ENCODE results near the gene CTBP1.

The CTBP1 gene

GRCh38 chr4:1249731-1250526 is 999 bp upstream of the CTBP1 start:
- peak; percentile 28 for DNase-seq (ENCODE audit: low read depth)

- DNase-seq (ENCODE audit: low read depth), result peak; percentile 75
Observed at GRCh38 chr4:1249148-1249730, 309 bp upstream of the CTBP1 start.

GRCh38 chr4:1247864-1248244 is 1.1 kb downstream of the CTBP1 start:
- no peak for DNase-seq (ENCODE audit: low read depth)

DNA sequence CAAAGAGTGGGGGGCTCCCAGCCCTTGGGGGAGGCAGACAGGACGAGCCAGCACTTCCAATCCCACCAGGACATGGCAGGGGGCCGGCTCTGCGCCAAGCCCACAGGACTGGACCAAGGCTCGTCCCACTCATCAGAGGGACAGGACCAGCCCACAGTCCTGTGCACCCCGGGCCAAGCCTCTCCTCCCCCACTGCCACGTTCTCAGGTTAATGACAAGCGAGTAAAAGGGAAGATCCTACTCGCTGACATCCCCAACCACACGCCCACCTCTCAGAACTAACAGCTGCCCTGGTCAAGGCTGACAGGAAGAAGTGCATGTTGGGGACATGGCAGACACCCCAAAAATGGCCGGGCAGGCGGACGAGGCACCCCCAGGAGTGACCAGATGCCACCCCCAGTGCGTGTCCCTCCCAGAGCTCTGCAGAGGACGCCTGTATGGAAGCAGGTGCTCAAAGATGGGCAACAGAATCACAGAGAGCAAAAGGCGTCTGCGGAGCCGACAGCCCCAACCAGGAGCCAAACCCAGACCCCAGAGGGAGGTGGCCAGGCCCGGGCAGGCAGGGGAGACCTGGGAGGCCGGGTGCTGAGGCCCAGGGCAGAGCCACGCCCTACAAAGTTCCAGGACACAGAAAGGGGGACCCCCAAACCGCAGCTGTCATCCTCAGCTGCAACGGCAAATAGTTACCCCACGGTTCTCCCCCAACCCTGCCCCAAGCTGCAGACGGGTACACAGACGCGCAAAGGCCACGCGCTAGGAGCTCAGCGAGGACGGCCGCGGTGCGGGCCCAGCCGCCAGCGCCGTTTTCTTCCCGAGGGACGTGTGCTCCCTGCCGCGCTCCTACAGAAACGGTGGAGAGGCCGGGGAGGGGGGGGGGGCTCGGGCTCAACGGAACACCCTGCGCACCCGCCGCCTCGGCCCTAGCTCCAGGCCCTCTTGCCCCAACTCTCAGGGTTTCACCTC is 1.7 kb downstream of the CTBP1 start:
- DNase-seq (ENCODE audit: low read depth), result no peak

DNA sequence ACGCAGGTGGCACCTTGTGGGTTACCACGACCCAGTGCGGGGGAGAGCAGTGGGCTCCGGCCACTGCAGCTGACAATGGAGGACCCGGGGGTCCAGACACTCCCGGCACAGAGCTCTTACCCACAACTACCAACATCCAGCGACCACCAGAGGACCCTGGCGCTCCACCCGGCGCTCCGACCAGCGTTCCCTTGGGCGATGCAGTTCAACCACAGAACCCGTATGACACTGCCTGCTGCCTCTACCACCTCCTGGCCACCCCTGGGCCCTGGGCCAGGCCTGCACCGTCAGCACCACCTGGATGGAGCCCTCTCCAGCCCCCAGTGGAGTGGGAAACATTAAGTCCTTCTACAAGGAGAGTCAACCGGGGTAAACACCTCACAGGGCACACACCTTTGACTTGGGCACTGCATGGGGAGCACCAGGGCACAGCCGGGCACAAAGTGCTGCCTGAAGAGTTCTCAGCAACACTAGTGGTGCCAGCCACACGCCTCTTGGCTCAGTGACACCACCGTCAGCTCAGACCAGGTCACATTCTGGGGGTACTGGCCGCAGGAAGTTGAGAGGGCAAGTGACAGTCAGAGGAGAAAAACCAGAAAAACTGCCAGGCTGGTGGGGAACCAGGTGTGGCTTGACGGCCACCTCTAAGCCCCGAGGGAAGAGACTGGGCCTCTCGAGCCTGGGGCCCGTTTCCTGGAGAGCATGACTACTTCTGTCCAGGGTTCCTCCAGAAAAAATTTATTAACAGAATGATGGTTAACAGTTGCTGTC is 2.6 kb downstream of the CTBP1 start:
- DNase-seq (ENCODE audit: low read depth), result no peak

DNA sequence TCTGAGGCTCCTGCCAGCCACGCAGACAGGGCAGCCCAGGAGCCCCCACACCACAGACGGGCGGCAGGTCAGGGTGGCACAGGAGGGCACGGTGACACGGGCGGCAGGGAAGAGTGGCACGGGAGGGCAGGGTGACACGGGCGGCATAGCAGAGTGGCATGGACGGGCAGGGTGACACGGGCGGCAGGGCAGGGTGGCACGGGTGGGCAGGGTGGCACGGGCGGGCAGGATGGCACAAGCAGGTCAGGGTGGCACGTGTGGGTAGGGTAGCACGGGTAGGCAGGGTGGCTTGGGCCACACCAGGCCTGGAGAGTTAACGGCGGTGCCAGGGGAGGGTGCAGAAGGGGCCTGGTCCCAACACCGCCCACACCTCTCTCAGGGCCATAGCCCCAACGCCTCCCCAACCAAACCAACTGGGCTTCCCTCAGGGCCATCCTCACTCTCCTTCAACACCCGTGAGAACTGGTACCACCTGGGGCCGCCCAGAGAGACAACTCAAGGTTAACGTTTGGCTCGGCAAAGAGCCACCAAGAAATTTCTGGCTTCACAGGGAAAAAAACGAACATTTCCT is 3.4 kb downstream of the CTBP1 start:
- no peak for DNase-seq (ENCODE audit: low read depth)

DNA sequence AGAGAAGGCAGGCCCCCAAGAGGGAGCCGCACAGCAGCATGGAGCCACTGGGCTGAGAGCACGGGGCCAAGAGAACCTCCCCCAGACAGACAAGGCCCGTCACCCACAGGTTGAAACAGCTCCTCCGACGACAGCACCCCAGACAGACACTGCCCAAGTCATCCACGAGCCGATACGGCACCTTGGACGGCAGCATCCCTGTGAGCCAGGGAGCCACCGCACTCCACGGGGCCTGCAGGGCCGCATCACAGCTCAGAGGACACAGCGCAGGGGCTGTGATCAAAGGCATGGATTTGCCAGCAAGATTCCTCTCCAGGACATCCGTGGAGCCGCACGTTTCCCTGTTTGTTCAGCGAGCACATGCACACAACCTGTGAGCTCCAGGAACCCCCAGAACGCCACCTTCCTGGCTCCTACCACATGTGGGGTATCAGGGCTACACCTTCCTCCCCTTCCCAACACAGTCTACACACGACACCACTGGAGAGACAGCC is 3.9 kb downstream of the CTBP1 start:
- no peak for DNase-seq (ENCODE audit: low read depth)

DNA sequence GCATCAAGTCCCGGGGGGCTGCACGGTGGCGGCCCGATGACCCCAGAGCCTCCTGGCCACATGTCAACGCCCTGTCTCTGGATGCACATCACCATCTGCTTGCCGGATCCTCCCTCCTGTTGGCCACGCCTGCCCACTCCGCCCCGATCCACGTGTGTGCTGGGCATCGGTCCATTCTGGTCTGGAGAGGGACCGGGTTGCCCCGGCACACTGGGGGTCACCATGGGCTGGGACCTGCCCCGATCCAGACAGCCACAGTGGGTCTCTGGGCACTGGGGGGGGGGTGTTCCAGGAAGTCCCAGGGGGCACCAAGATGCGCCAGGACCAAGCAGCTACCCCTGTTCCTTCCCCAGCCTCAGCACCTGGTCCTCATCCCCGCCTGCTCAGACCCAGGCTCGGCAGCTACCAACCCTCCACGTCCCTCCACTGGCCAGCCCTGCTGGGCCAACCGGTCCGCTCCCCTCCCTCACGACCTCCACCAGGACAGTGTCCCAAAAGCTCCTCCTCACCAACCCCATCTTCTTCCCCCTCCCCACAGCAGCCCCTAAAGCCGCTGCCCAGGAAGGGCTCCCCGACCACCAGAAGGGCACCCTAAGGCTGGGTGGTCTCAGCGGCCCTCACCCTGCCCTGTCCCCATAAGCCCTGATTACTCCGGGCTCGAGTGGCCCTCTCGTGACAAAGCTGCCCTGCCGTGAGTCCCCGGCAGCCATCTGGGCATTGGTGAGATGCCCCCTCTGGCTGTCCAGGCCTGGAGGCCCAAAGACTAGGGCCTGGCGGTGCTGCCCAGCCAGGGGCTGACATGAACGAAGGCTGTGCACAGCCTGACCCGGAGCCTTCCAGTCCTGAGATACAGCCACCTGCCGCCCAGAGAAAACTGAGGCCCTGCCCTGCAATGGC is 4.6 kb downstream of the CTBP1 start:
- DNase-seq (ENCODE audit: low read depth), result no peak

DNA sequence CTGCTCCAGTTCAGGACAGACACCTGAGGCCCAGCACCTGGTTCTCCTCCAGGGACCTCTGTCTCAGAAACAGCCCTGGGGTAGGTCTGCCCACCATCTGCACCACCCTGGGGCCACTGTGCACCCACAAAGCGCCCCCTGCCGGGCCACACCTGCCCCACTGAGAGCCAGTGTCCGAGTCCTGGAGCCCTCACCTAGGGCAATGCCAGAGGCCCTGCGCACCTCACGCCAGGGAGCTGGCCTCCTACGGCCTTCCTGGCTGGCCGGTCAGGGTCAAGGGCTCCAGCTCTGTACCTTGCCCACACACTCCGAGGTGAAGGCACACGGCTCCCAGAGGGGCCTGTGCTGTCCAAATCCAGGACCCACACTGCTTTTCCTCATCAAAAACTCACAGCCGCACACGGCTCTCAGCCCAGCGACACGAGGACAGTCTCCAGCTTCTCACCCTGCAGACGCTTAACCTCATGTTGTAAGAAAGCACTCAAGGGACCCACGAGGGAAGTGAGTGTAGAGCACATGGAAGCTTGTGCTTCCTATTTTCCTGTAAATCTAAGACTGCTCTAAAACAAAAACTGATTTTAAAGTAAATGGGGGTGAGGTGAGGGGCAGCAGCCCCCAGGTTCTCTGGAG is 5.4 kb downstream of the CTBP1 start:
- no peak for DNase-seq (ENCODE audit: low read depth)

GRCh38 chr4:1242506-1243450 is 6.2 kb downstream of the CTBP1 start:
- DNase-seq (ENCODE audit: low read depth), result no peak

GRCh38 chr4:1241936-1242505 is 6.9 kb downstream of the CTBP1 start:
- no peak for DNase-seq (ENCODE audit: low read depth)

- no peak for DNase-seq (ENCODE audit: low read depth)
Observed at GRCh38 chr4:1241466-1241935, 7.4 kb downstream of the CTBP1 start.

DNA sequence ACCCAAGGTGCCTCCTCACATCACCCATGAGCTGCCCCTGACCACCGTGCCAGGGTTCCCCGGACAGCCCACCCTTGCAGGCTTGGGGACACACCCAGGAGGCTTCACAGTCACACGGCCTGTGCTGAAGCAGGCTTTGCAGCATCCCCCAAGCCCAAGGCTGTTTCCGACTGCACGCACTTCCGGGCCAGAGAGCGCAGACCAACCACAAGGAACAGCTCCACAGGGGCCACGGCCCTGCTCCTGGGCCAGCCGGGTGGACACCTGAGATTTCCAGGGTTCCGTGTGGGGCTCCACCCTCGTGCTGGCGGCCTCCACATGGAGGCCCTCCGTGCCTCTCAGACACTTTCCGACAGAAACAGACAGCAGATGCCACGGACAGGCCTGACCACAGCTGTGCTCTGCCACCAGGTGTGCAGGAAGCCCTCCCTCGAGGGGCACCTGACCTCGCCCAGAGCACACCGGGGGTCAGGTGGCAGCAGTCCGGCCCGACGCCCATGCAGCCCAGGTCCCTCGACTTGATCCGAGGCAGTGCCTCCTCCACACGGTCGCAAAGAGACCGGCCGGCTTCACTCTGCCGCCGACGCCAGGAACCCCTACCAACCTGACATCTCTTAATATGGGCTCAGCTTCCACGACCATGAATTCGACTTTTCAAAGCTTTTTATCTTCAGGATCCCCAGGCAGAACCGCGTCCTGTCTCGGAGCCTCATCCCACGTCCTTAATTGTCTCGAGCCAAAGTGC is 8.0 kb downstream of the CTBP1 start:
- no peak for DNase-seq (ENCODE audit: low read depth)

- no peak for DNase-seq (ENCODE audit: low read depth)
Observed at GRCh38 chr4:1239950-1240307, 9.0 kb downstream of the CTBP1 start.

DNA sequence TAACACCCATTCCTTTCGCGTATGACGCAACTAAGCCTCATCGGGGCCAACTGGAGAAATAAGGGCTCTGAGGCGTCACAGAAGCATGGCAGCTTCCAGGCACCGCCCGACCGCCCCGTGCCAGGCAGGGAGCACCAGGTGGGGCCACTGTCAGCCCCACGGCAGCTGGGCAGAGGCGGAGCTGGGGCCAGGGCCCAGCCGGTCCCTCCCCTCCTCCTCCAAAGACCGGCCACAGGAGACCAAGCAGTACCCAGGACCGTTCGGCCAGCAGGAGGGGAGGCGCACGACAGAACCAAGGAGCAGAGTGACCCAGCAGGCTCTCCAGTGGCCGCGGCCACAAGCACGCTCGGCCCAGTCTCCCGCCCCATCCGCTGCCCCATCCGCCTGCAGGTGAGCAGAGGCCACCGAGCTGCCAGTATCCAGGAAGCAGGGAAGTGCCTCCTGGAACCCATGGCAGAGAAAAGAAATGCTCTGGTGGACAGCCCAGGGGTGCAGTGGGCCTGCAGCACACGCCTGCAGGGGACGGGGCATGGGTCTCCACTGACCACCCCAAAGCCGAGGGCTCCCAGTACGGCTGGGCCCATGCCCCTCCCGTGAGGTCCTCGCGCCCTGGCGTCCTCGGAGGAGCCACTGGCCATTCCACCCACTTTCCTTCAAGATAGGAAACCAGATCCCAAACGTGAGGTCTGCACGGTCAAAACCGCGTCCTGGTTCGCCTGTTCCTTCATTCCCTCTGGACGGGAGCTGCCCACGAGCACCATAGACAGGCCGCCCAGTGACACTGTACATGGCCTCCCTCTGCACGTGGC is 9.6 kb downstream of the CTBP1 start:
- no peak for DNase-seq (ENCODE audit: low read depth)

GRCh38 chr4:1238676-1239000 is 10.3 kb downstream of the CTBP1 start:
- DNase-seq (ENCODE audit: low read depth), result no peak
